ENCODE results near the gene SLC16A7.
A peak's percentile ranks its signal among the peaks of the same experiment; 100 is the strongest.

SLC16A7 gene

GRCh38 chr12:59619461-59620240 is 23.8 kb downstream of the SLC16A7 start:
- DNase-seq (ENCODE audit: low spot score) (no peak), ATAC-seq (ENCODE audit: low read depth) (no peak)
- Histone ChIP-seq H3K36me3 (ENCODE audit: low read depth) (no peaks in the 10 kb centered on the region), H3K27ac (ENCODE audit: poor library complexity, severe bottlenecking) (no peak overlapping the region), H3K4me3 (ENCODE audit: severe bottlenecking) (no peak overlapping the region), H3K27me3 (ENCODE audit: insufficient read depth, poor library complexity, severe bottlenecking) (no peaks in the 10 kb centered on the region), H3K4me1 (ENCODE audit: insufficient read depth, poor library complexity, severe bottlenecking) (no peaks in the 10 kb centered on the region), H3K9me3 (ENCODE audit: severe bottlenecking) (peaks cover 3% of the 10 kb centered on the region)
- no peak for TF ChIP-seq CTCF (IDR thresholded peaks at IDR 0.05; ENCODE audit: poor library complexity, severe bottlenecking)

GRCh38 chr12:59620326-59620725 is 24.5 kb downstream of the SLC16A7 start:
- peaks cover 3% of the 10 kb centered on the region for H3K9me3 ChIP-seq (ENCODE audit: severe bottlenecking)
- DNase-seq (ENCODE audit: low spot score): no peak
- H3K4me1 ChIP-seq (ENCODE audit: insufficient read depth, poor library complexity, severe bottlenecking): no peaks in the 10 kb centered on the region
- no peak for ATAC-seq (ENCODE audit: low read depth)
- H3K27me3 ChIP-seq (ENCODE audit: insufficient read depth, poor library complexity, severe bottlenecking): no peaks in the 10 kb centered on the region
- H3K36me3 ChIP-seq (ENCODE audit: low read depth): no peaks in the 10 kb centered on the region
- H3K4me3 ChIP-seq (ENCODE audit: severe bottlenecking): no peak overlapping the region
- TF ChIP-seq CTCF (IDR thresholded peaks at IDR 0.05; ENCODE audit: poor library complexity, severe bottlenecking): no peak
- H3K27ac ChIP-seq (ENCODE audit: poor library complexity, severe bottlenecking): no peak overlapping the region

- H3K4me3 ChIP-seq (ENCODE audit: severe bottlenecking): no peak overlapping the region
- H3K9me3 ChIP-seq (ENCODE audit: severe bottlenecking): no peaks in the 10 kb centered on the region
- ATAC-seq (ENCODE audit: low read depth) (no peak), DNase-seq (ENCODE audit: low spot score) (no peak)
- no peak overlapping the region for H3K27ac ChIP-seq (ENCODE audit: poor library complexity, severe bottlenecking)
- TF ChIP-seq CTCF (IDR thresholded peaks at IDR 0.05; ENCODE audit: poor library complexity, severe bottlenecking): no peak
- H3K4me1 ChIP-seq (ENCODE audit: insufficient read depth, poor library complexity, severe bottlenecking): no peaks in the 10 kb centered on the region
- H3K36me3 ChIP-seq (ENCODE audit: low read depth): no peaks in the 10 kb centered on the region
- H3K27me3 ChIP-seq (ENCODE audit: insufficient read depth, poor library complexity, severe bottlenecking): no peaks in the 10 kb centered on the region
These were observed 29.1 kb downstream of the SLC16A7 start for GRCh38 chr12:59624732-59625460.

- Histone ChIP-seq H3K27ac (ENCODE audit: poor library complexity, severe bottlenecking) (no peak overlapping the region), H3K4me1 (ENCODE audit: insufficient read depth, poor library complexity, severe bottlenecking) (no peaks in the 10 kb centered on the region), H3K36me3 (ENCODE audit: low read depth) (no peaks in the 10 kb centered on the region), H3K9me3 (ENCODE audit: severe bottlenecking) (no peaks in the 10 kb centered on the region), H3K27me3 (ENCODE audit: insufficient read depth, poor library complexity, severe bottlenecking) (no peaks in the 10 kb centered on the region), H3K4me3 (ENCODE audit: severe bottlenecking) (no peak overlapping the region)
- DNase-seq (ENCODE audit: low spot score): no peak
- peak; percentile 56 for ATAC-seq (ENCODE audit: low read depth)
- TF ChIP-seq CTCF (IDR thresholded peaks at IDR 0.05; ENCODE audit: poor library complexity, severe bottlenecking): no peak
These were observed 30.6 kb downstream of the SLC16A7 start for GRCh38 chr12:59626382-59626781.

GRCh38 chr12:59627582-59627981 is 31.8 kb downstream of the SLC16A7 start:
- no peak overlapping the region for H3K27ac ChIP-seq (ENCODE audit: poor library complexity, severe bottlenecking)
- no peak overlapping the region for H3K4me3 ChIP-seq (ENCODE audit: severe bottlenecking)
- no peaks in the 10 kb centered on the region for H3K9me3 ChIP-seq (ENCODE audit: severe bottlenecking)
- H3K27me3 ChIP-seq (ENCODE audit: insufficient read depth, poor library complexity, severe bottlenecking): no peaks in the 10 kb centered on the region
- ATAC-seq (ENCODE audit: low read depth) (no peak), DNase-seq (ENCODE audit: low spot score) (no peak)
- TF ChIP-seq CTCF (IDR thresholded peaks at IDR 0.05; ENCODE audit: poor library complexity, severe bottlenecking): no peak
- no peaks in the 10 kb centered on the region for H3K36me3 ChIP-seq (ENCODE audit: low read depth)
- no peaks in the 10 kb centered on the region for H3K4me1 ChIP-seq (ENCODE audit: insufficient read depth, poor library complexity, severe bottlenecking)

All from RWPE2 (cell line).